PC-9 (cell line): Measurements from ENCODE around the gene LYPLA2. TPM values are rescaled to one million over a fixed set of nuclear protein-coding genes. Genes with fewer than 3 reads are reported as not detected.
A peak's percentile ranks its signal among the peaks of the same experiment; 100 is the strongest.
"Not testable (repeated sequence)": the region's sequence is repeated elsewhere in the genome, so short reads cannot be mapped to it uniquely, and the experiment has no call there.

Source experiments
- BruUV-seq: library from RNA; stranded (reverse); fragments of 400-500 nt; replicated peaks from 2 replicates; lab custom pipeline; 2021; lab: Mats Ljungman, UMichigan
- CTCF ChIA-PET: fragments of 300-600 bp; sonication (Branson Sonifier 250); formaldehyde crosslinking; loops from one replicate; lab custom pipeline; 2022; ENCODE audit warnings: antibody characterized with exemption; lab: Charles Lee
- POLR2A ChIA-PET: fragments of 300-600 bp; sonication (Branson Sonifier 250); formaldehyde crosslinking; loops from one replicate; lab custom pipeline; 2022; ENCODE audit warnings: antibody characterized with exemption; ENCODE audit not compliant: unreplicated experiment; lab: Charles Lee
- DNase-seq, 2 experiments: peaks; one replicate each; pipeline versions ENCODE4 v3.0.0 to v3.0.0-alpha.2; 2015 to 2022; ENCODE audit warnings: mixed read lengths in 1 of 2
- H2AFZ ChIP-seq: fragments of 200-600 bp; sonication (generic); 2 replicates; pipeline ENCODE4 v1.8.1; 2017; ENCODE audit warnings: antibody characterized with exemption
- H3F3A ChIP-seq: fragments of 200-600 bp; sonication (generic); 2 replicates; pipeline ENCODE4 v1.8.1; 2017; ENCODE audit warnings: antibody characterized with exemption, mild to moderate bottlenecking, low read depth; ENCODE audit not compliant: insufficient read depth
- H3K27ac ChIP-seq: fragments of 200-600 bp; sonication (generic); 2 replicates; pipeline ENCODE4 v1.6.1; 2016; ENCODE audit warnings: mixed run types
- H3K27me3 ChIP-seq: fragments of 200-600 bp; sonication (generic); 2 replicates; pipeline ENCODE4 v1.6.1; 2016; ENCODE audit warnings: low read depth, mixed run types; ENCODE audit not compliant: insufficient read depth
- H3K36me3 ChIP-seq: fragments of 200-600 bp; sonication (generic); 2 replicates; pipeline ENCODE4 v1.6.1; 2016; ENCODE audit warnings: low read depth, mixed run types
- H3K4me1 ChIP-seq: fragments of 200-600 bp; sonication (generic); replicated peaks from 2 replicates; pipeline ENCODE4 v1.6.1; 2016; ENCODE audit warnings: mixed run types; ENCODE audit not compliant: insufficient read depth
- H3K4me2 ChIP-seq: fragments of 200-600 bp; sonication (generic); 2 replicates; pipeline ENCODE4 v1.6.1; 2017; ENCODE audit warnings: mixed run types
- H3K4me3 ChIP-seq: fragments of 200-600 bp; sonication (generic); 2 replicates; pipeline ENCODE4 v1.6.1; 2016; ENCODE audit warnings: mixed run types
- H3K79me2 ChIP-seq: fragments of 200-600 bp; sonication (generic); 2 replicates; pipeline ENCODE4 v1.6.1; 2017; ENCODE audit warnings: low read depth, mixed run types
- H3K9me2 ChIP-seq: fragments of 200-600 bp; sonication (generic); 2 replicates; pipeline ENCODE4 v1.8.1; 2017; ENCODE audit warnings: mild to moderate bottlenecking; ENCODE audit not compliant: insufficient read depth
- H3K9me3 ChIP-seq: fragments of 200-600 bp; sonication (generic); 2 replicates; pipeline ENCODE4 v1.8.1; 2016; ENCODE audit warnings: low read depth; ENCODE audit not compliant: insufficient read depth
- H4K20me1 ChIP-seq: fragments of 200-600 bp; sonication (generic); 2 replicates; pipeline ENCODE4 v1.8.1; 2017; ENCODE audit not compliant: insufficient read depth
- EZH2 ChIP-seq: fragments of 200-600 bp; sonication (generic); IDR thresholded peaks from 2 replicates; pipeline ENCODE4 v1.8.0; 2017; ENCODE audit warnings: antibody characterized with exemption, low read depth
- intact Hi-C: fragments of 100-400 bp; cut with micrococcal nuclease; formaldehyde crosslinking; loops from one replicate; pipeline ENCODE4 v1.10.0; 2022; ENCODE audit not compliant: unreplicated experiment
- total RNA-seq: library from RNA; stranded (reverse); gene quantifications from 2 replicates; pipeline ENCODE4 v1.2.3, GENCODE V29; 2021
- TF ChIP-seq, protein P1 (sequence below): fragments of 200-600 bp; sonication (generic); conservative IDR thresholded peaks from 2 replicates; pipeline ENCODE4 v1.6.1; 2017; ENCODE audit warnings: mixed run types, antibody characterized with exemption, mild to moderate bottlenecking, moderate library complexity

The LYPLA2 gene
- total RNA-seq, 1 experiment from 2014 or later, result 90.1 TPM

DNA sequence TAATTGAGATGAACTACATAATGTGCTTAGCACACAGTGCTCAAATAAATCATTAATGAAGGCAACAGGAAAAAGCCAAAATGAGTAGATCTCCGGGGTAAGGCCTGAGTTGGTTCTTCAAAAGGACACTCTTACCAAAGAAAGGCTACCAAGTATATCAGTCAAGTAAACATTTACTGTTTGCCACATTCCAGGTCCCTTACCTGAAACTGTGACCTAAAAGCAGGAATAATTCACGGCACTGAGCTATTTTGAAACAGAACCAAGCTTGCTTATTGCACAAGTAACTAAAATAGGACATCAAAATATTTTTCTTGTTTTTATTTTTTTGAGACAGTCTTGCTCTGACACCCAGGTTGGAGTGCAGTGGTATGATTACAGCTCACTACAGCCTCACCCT lies 14.7 kb upstream of the LYPLA2 start:
- H3K4me3 ChIP-seq, result no peak overlapping the region
- intact Hi-C loops, result loop anchor here (5.0 kb wide), 1 partner anchor 181 kb away; the partner anchor contains the start of gene PNRC2
- H3K9me2 ChIP-seq, result no peaks in the 10 kb centered on the region
- no peaks in the 10 kb centered on the region for H3K36me3 ChIP-seq
- H3K27me3 ChIP-seq, result no peaks in the 10 kb centered on the region
- H2AFZ ChIP-seq, result no peak overlapping the region
- BruUV-seq, result no TSS peak
- TF ChIP-seq, protein P1, sequence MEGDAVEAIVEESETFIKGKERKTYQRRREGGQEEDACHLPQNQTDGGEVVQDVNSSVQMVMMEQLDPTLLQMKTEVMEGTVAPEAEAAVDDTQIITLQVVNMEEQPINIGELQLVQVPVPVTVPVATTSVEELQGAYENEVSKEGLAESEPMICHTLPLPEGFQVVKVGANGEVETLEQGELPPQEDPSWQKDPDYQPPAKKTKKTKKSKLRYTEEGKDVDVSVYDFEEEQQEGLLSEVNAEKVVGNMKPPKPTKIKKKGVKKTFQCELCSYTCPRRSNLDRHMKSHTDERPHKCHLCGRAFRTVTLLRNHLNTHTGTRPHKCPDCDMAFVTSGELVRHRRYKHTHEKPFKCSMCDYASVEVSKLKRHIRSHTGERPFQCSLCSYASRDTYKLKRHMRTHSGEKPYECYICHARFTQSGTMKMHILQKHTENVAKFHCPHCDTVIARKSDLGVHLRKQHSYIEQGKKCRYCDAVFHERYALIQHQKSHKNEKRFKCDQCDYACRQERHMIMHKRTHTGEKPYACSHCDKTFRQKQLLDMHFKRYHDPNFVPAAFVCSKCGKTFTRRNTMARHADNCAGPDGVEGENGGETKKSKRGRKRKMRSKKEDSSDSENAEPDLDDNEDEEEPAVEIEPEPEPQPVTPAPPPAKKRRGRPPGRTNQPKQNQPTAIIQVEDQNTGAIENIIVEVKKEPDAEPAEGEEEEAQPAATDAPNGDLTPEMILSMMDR, result no peak
- TF ChIP-seq EZH2, result no peak
- H3K4me1 ChIP-seq, result peaks cover 29% of the 10 kb centered on the region
- peaks cover 44% of the 10 kb centered on the region for H3K79me2 ChIP-seq
- peak overlapping the region; percentile 93 for H3K4me2 ChIP-seq
- POLR2A ChIA-PET, result interaction anchor here (0.7 to 1.4 kb wide), 3 partner anchors 15 to 24 kb away, joined by 3 to 10 read pairs (median 3); partner anchors contain the start of gene GALE
- CTCF ChIA-PET, result interaction anchor here (0.7 kb wide), 1 partner anchor 133 kb away, joined by 3 read pairs; no protein-coding TSS in a partner anchor
- peaks cover 25% of the 10 kb centered on the region for H3F3A ChIP-seq
- no peak overlapping the region for H3K27ac ChIP-seq
- no peaks in the 10 kb centered on the region for H3K9me3 ChIP-seq
- H4K20me1 ChIP-seq, result no peaks in the 10 kb centered on the region; the same call in 1 of the 2 replicates
- no peak for DNase-seq

DNA sequence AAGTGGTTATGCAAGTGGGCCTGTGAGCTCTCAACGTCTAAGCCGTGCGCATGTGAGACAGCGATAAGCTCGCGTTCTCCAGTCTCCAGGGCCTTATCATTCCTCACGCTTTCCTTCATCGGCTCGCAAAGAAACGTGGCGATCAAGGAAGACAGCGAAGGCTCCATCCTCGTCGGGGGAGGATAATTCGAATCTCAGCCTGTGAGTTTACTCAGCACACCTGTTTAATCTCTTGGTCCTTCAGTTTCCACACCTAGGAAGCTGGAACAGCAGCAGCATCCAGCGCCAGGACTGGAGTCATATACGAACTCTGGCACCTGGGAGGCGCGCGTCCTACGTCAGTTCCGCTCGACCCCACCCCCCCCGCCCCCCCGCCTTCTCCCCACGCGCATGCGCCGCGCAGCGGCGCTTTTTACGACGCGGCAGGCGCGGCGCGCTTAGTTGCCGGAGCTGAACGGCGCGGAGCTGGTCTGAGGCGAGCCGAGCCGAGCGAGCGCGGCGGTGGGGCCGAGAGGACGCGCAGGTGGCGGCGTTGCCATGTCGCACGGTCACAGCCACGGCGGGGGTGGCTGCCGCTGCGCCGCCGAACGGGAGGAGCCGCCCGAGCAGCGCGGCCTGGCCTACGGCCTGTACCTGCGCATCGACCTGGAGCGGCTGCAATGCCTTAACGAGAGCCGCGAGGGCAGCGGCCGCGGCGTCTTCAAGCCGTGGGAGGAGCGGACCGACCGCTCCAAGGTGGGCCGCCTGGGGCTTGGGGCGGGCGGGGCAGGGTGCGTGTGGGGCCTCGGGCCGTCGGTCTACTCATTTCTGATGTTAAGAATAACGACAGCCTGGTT lies 12.7 kb upstream of the LYPLA2 start, which contains the start of gene PITHD1:
Gene PITHD1, plus strand, starts transcription at position 440 of the 836 bp plus-strand sequence. Its CDS starts 98 bp downstream, at position 538.
- TF ChIP-seq, protein P1, result no peak
- TF ChIP-seq EZH2, result no peak
- no peaks in the 10 kb centered on the region for H3K27me3 ChIP-seq
- no peaks in the 10 kb centered on the region for H3K36me3 ChIP-seq
- H4K20me1 ChIP-seq, result no peaks in the 10 kb centered on the region; the same call in 1 of the 2 replicates
- peak within 1 kb of the TSS; percentile 90 for H3K4me3 ChIP-seq
- H3K9me3 ChIP-seq, result no peaks in the 10 kb centered on the region
- H3K9me2 ChIP-seq, result no peaks in the 10 kb centered on the region
- peaks cover 29% of the 10 kb centered on the region for H3K4me1 ChIP-seq
- H3K4me2 ChIP-seq, result peak within 1 kb of the TSS; percentile 93
- peak within 1 kb of the TSS; percentile 81 for H3K27ac ChIP-seq
- CTCF ChIA-PET, result no interaction called here
- POLR2A ChIA-PET, result interaction anchor here (0.5 to 0.7 kb wide), 13 partner anchors 11 to 967 kb away, joined by 3 to 22 read pairs (median 8); partner anchors contain the start of genes CLIC4 and LYPLA2
- peak within 1 kb of the TSS; percentile 88 for H2AFZ ChIP-seq
- DNase-seq, result peak; percentile 56 to 76
- BruUV-seq, result TSS peak; percentile 81
- peaks cover 25% of the 10 kb centered on the region for H3F3A ChIP-seq
- H3K79me2 ChIP-seq, result peaks cover 58% of the 10 kb centered on the region
- intact Hi-C loops, result loop anchor here (1.0 to 5.0 kb wide), 3 partner anchors 12 to 179 kb away; partner anchors contain the start of genes GALE and PNRC2

DNA sequence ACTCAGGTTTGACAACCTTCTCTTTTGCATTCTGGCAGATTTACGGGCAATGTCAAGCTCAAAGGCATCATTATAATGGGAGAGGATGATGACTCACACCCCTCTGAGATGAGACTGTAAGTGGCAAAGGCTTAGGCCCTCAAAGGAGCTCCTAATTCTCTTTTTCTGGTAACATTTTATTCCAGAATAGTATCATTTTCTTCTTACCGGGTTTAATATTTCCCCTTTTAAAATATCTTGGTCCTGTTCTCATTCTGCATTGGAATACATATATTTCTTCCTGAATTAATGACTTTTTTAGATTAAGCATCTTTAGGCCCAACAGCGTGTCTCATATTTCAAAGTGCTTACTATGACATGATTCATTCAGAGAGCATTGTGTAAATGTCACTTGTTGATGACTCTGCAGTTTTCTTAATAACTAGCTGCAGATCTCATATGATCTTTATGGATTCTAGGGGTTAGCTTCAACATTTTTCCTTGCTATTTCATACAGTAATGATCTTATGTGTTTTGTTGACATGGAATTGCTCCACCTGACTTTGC lies 11.0 kb upstream of the LYPLA2 start:
- no peaks in the 10 kb centered on the region; the same call in 1 of the 2 replicates for H3K36me3 ChIP-seq
- no peaks in the 10 kb centered on the region for H3K9me3 ChIP-seq
- no peak for TF ChIP-seq EZH2
- TF ChIP-seq, protein P1, result no peak
- ChIA-PET CTCF (interaction anchor here (0.5 to 0.6 kb wide), 4 partner anchors 12 to 394 kb away, joined by 3 to 11 read pairs (median 6); no protein-coding TSS in a partner anchor), POLR2A (interaction anchor here (0.5 to 0.8 kb wide), 5 partner anchors 12 to 1637 kb away, joined by 3 to 8 read pairs (median 4); partner anchors contain the start of gene WNT4)
- no TSS peak for BruUV-seq
- peak overlapping the region; percentile 81 for H3K27ac ChIP-seq
- no peaks in the 10 kb centered on the region for H3K9me2 ChIP-seq
- no peaks in the 10 kb centered on the region; the same call in 1 of the 2 replicates for H4K20me1 ChIP-seq
- H2AFZ ChIP-seq, result no peak overlapping the region
- peak overlapping the region; percentile 79 for H3K4me2 ChIP-seq
- peaks cover 29% of the 10 kb centered on the region for H3K4me1 ChIP-seq
- peaks cover 25% of the 10 kb centered on the region for H3F3A ChIP-seq
- no peaks in the 10 kb centered on the region for H3K27me3 ChIP-seq
- H3K4me3 ChIP-seq, result peak overlapping the region; percentile 90; the same call in 1 of the 2 replicates
- intact Hi-C loops, result loop anchor here (2.0 to 5.0 kb wide), 2 partner anchors 21 to 177 kb away; partner anchors contain the start of genes GALE and PNRC2
- H3K79me2 ChIP-seq, result peaks cover 58% of the 10 kb centered on the region
- peak in 1 of 2 experiments; percentile 71 for DNase-seq

DNA sequence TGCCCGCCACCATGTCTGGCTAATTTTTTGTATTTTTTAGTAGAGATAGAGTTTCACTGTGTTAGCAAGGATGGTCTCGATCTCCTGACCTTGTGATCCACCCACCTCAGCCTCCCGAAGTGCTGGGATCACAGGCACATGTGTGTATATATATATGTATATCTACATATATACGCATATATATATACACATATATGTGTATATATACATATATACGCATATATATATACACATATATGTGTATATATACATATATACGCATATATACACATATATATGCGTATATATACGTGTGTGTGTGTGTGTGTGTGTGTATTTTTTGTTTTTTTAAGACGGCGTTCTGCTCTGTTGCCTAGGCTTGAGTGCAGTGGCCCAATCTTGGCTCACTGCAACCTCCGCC lies 7.8 kb upstream of the LYPLA2 start:
- CTCF ChIA-PET, intact Hi-C loops: not testable (repeated sequence)

More for the DNA sequence above, 7.8 kb upstream of the LYPLA2 start:
- DNase-seq, H3K4me3 ChIP-seq, H2AFZ ChIP-seq, POLR2A ChIA-PET, H3K9me2 ChIP-seq, H3K27me3 ChIP-seq, H3K9me3 ChIP-seq, BruUV-seq, H3K27ac ChIP-seq, H3K36me3 ChIP-seq, H3K4me2 ChIP-seq, H4K20me1 ChIP-seq: not testable (repeated sequence)
- peaks cover 17% of the 10 kb centered on the region for H3K4me1 ChIP-seq
- H3K79me2 ChIP-seq, result peaks cover 39% of the 10 kb centered on the region
- H3F3A ChIP-seq, result peaks cover 19% of the 10 kb centered on the region
